Islet of Langerhans (tissue), 1 donor: ENCODE results near the gene GPR39.

Experiments used
- FAIRE-seq: peaks from one replicate; lab custom pipeline; 2011; peaks lifted over from hg19 to GRCh38; lab: Jason Lieb, UNC

GPR39 gene

DNA sequence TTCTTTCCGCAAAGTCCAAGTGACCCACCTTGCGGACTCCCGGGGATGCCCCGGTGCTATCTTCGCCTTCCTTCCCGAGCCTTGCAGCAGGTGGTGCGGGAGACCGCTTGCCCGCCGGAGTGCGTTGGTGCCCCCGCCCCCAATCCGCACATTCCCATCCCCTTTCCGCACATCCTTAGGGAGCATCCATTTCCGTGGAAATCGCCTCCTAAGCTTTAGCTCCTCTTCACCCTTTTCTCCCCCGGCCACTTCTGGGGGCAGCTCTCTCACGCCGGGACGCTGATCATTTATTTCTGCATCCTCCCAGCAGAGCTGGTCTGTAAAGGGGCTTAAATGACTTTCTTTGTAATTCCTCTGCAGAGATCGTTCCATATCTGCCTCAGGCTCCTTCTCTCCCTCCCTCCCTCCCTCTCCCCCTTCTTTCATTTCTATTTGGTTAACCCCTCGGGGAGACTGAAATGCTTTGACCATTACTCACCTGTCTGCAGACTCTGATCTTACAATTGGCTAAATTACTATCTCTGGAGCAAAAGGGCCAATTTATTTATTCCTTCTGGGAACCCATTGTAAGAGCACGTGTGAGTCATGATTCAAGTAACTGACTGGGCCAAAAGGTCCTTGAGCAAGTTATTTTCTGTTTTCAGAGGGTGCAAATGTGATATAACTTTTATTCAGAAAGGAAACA is 254.7 kb downstream of the GPR39 start:
- FAIRE-seq: no peak

DNA sequence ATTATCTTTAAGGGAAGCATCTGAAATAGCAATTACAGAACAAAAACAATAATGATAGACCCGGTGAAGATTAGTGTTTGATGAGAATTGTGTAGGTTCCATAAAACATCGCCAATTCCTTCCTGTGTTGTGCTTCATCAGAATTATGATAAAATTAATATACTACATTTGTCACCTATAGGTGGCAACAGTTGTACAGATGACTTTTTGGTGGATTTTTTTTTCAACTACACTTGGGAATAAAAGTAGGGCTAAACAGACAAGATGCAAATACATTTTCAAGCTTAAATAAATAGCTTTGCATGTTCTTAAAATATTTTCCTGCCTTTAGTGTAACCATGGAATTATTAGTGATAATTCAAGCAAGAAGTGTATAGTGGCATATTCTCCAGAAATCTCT is 260.4 kb downstream of the GPR39 start:
- peak; percentile 75 for FAIRE-seq

DNA sequence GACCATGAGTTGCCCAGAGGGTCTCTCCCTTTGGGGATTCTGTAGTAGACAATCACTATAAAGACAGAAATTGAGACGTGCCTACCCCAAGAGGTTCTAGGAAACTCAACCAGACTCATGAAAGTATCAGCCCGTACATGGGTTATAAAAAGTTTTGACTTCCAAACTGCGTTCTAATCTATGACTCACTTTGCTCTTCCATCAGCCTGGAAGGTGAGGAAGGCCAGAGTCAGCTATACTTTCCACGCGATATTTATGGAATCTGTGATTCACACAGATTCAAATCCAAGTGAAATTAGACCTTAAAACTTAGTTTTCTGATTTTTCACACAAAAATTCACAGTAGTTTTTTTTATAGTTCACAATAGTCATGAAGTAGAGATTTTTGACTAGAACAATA is 261.1 kb downstream of the GPR39 start:
- no peak for FAIRE-seq

DNA sequence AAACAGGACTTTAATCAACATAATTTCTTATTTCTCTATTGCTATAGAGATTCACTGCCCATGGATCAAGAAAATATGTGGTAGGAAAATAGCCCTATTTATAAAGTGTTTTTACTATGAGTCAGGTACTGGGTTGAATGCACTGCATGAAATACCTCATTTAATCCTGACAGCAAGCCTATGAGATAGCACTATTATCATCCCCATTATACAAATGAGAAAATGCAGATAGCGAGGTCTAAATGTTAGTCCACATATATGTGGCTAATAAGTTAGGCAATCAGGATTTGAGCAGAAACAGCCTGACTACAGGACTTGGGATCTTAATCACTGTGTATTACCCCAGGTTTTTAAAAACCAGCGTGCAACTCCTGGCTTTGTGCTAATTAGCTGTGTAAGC is 261.9 kb downstream of the GPR39 start:
- FAIRE-seq: no peak

DNA sequence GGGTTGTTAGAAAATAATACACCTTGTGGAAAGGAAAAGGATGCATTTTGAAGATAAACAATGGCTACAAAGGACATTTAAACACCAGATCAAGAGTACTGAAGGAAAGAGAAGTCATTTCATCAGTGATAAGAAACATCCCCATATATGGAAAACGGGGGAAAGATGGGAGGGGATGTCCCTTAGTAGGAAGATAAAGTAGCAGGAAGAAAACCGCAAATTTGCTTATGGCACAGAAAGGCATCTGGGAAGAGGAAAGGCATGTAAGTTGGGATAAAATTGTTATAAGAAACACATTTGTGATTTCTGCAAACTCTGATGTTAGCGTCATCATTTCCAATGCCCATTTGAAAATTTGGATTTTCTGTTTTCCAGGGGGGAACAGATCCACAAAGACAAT is 263.9 kb downstream of the GPR39 start:
- no peak for FAIRE-seq

DNA sequence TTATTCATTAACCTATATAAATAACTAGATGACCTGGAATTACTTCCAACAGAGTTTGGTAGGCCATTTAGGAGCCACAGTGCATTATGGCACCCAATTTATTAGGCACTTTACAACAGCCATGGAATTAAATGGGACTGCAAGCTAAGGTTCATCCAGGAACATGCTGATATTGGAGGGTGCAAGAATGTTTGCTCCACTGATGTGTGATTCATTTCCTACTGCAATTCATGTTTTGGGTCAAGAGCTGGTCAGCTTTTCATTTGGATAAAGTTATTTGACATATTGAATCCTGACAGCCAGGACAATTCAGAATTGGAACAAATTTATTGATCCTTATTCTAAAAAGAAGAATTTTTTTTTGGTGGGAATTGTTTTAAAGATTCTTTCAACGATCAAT is 265.2 kb downstream of the GPR39 start:
- FAIRE-seq: no peak

DNA sequence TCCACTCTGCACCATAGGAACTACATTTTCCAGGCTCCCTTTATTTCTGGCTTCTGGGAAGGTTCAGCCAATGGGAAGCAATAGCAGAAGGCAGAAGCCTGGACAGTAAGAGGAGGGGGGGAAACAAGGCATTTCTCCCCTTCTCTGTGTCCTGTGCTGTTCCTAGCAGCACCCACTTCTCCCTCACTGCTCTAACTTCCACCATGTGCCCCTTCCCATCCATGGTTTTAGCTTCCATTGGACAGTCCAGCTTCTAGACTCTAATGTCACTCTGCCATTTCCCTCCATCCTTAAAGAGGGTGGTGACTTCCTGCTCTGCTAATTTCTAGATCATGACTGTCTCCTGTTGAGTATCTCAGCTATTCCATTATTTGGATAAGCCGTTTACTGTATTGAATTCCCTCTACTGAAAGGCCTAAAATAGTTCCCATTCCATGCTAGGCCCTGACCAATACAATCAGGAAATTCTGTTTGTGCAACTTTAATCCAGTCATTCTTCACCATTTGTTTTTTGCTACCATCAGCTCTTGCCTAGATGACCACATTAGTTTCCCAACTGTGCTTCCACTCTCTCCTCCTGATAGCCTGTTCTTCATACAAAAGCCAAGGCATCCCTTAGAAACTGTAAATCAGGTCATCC is 274.2 kb downstream of the GPR39 start:
- FAIRE-seq: no peak

DNA sequence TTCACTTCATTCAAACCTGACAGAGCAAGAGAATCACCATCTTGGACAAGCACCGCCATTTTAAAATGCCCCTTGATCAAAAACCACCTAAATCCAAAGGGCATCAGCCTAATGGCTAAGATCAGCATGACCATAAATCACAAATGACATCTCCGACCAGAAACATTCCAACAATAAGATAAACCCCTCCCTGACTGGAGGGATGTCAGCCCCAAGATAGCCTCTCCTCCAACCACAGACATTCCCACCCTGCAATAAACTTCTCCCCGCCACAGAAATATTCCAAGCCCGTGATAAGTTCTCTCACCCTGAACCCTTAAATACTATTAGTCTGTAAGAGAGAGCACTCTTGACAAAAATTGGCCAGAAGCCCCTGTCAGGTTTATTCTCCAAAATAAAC is 275.0 kb downstream of the GPR39 start:
- no peak for FAIRE-seq

DNA sequence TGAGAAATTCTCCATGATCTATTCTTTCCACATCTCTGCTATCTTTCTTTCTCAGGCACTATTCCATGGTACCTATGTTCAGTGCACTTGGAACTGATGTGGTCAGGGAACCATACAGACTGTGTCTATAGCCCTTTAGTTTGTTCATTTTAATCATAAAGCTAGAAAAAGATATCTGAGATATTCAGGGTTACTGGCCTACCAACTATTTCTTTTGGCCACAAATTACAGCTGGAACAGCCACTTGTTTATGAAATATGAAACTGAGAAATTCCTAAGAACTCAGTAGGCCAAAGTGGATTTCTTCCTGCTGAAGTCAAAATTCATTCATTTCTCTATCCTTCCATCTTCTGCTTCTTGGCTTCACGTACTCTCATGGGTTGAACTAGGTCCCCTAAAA is 276.2 kb downstream of the GPR39 start:
- FAIRE-seq: no peak
